GM21619 (cell line): ENCODE data around the gene AK1.
A peak's percentile ranks its signal among the peaks of the same experiment; 100 is the strongest.

ENCODE experiments used
- ATAC-seq: cut with Tn5 transposase; IDR thresholded peaks from one replicate; pipeline ENCODE4 v1.9.1; 2021; ENCODE audit not compliant: unreplicated experiment

AK1 gene

DNA sequence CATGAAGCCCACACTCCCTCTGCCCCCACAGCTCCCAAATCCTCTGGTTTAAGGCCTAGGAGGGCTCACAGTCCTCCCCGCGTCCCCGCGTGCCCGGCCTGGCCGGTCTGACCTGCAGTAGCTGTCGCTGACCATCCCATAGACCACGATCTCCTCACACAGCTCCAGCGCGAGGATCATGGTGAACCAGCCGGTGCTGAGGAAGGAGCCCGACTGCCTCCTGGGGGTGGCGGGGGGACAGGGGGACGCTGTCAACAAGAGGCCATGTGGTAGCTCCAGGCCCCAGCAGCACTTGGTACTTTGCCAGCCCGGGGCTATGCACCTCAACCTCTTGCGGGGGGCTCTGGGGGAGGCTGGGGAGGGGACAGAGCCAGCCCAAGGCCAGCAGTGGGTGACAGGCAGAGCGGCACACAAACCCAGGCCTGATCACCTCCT lies 32.4 kb upstream of the AK1 start:
- no peak for ATAC-seq

DNA sequence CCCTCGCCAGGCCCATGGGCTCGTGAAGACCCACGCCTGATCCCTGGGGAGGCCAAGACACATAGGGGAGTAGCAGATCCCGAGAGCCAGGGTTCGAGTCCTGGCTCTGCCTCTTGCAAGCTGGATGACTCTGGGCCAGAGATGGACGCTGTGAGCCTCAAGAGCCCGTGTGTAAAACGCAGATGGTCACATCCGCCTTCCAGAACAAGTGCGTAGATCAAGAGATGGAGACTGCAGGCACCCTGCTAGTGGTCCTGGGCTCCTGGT lies 31.1 kb upstream of the AK1 start:
- no peak for ATAC-seq

DNA sequence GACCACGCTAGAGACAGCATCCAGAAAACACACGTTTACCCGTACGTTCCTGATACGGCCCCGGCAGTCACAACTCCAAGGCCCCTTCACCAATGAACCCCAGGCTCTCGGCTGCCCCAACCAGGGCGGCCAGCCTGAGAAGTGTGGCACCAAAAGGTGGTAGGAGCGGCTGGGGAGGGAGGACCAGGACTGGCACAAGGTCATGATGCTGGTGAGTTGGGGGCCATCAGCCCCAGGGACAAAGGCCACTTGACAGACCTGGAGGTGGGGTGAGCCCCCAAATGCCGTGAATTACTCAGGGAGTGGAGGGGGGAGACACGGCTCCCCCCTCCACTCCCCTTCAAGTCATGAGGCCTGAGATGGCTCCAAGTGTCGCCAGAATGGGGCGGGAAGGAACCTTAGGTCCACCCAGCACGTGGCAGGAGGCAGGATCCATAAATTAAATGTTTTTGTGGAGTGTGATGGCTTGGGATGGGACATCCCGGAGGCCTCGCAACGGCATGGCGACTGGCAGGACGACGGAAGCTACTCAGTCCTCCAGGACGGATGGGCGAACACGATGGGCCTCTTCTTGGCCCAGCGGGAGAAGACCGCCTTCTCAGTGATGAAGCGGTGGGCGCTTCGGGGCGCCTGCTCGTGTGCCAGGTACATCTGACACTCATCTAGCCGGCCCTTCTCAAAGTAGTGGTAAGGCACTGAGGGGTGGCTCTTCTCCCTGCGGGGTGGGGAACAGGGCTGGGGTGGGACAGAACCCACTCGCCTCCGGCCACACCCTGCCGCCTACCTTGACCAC lies 30.6 kb upstream of the AK1 start:
- no peak for ATAC-seq

DNA sequence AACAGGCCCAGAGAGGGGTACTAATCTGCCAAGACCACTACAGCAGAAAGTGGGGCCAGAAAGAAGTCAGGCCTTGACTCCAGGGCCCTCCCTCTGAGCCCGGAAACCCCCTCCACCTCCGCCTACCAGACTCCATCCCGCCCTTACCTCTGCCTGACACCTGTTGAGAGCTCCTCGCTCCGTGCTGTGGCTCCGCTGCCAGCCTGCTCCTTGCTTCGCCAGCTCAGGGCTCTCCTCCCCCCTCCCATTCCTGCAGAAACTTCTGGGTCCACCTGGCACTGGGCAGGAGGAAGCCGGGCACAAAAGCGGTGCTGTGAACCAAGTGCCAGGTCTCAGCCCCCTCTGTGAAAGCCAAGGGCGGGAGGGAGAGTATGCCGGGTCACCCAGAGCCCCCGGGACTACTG lies 28.3 kb upstream of the AK1 start:
- no peak for ATAC-seq

DNA sequence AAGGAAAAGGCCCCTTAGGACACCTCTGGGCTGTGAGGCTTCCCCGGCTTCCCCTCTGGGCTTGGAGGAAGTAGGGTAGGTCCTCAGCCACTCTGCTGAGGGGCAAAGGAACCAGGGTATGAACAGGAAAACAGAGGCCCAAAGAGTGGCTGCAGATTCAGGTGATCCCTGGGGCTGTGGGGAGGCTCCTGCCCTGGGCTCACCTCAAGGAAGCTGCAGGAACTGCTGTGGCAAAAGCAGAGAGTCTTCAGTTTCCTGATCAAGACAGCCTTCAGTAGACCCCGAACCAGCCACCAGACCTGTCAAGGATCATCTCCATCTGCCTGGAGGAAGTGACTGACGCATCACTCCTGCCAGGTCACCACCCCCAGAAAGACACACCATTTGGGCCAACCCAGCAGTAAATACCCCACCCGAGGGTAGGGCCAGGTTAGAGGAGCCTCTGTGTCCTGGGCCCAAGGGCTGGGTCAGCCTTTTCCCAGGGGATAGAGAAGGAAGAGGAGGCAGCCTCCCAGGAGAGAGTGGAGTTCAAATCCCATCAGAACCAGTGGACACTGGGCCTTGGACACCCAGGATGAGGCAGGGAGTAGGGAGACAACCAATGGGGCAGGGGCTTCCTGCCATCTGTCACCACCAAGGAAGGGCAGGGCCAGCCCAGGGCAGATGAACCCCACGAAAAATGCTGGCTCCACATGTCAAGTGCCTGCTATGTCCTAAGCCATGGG lies 27.7 kb upstream of the AK1 start:
- no peak for ATAC-seq

DNA sequence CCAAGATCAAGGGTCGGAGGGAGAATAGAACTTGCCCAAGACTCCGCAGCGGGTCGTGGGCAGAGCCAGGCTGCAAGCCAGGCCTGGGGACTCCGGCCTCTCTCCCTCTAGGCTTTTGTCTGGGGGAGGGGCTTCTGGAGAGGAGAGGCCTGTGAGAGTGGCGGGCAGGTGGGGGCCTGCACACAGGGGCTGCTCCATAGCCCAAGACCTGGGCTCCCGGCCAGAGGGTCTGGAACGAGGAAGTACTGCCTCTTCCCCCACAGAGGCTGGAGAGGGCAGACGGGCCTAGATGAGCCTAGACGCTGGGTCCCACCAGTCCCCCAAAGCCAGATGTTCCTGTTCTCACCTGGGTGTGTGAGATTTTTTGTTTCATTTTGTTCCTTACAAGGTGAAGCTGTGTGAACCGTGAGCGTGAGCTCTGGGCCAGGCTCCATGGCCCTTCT lies 27.1 kb upstream of the AK1 start:
- no peak for ATAC-seq

DNA sequence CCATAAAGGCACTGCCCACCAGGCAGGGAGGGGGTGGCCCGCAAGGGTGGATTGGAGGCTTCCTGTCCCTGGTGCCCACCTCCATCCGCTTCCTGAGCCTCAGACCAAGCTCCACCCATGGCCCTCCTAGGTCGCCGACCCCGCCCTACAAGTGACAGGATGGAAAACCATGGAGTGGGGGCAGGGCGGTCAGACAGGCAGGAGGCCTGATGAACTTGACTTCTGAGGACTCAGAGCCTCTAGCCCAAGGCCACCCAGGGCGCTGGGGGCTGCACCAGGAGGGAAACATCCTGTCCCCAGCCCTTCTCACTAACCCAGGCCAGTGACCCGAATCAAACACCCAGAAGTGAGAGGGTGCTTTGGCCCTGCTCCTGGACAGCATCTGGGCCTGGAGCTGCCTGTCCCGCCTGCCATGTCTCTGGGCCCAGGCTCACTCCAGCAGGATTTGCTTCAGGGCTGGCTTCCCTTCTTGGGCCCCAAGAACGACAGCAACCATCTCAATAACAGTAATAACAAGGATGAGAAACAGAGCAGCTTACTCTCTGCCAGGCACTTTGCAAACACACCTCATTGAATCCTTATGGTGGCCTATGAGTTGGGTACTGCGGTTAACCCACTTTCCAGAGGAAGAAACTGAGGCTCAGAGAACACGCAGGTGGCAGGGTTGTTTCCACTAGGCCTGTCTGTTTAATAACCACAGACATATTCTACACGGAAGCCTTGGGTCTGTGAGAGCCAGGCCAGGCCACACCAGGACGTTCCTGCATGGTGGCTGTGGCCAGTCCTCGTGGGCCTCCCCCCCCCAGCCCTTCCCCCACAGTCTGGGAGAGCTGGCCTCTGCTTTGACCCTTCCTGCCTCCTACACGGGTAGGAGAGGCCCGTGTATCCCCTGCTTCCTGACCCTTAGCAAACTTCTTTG lies 26.3 kb upstream of the AK1 start:
- no peak for ATAC-seq

DNA sequence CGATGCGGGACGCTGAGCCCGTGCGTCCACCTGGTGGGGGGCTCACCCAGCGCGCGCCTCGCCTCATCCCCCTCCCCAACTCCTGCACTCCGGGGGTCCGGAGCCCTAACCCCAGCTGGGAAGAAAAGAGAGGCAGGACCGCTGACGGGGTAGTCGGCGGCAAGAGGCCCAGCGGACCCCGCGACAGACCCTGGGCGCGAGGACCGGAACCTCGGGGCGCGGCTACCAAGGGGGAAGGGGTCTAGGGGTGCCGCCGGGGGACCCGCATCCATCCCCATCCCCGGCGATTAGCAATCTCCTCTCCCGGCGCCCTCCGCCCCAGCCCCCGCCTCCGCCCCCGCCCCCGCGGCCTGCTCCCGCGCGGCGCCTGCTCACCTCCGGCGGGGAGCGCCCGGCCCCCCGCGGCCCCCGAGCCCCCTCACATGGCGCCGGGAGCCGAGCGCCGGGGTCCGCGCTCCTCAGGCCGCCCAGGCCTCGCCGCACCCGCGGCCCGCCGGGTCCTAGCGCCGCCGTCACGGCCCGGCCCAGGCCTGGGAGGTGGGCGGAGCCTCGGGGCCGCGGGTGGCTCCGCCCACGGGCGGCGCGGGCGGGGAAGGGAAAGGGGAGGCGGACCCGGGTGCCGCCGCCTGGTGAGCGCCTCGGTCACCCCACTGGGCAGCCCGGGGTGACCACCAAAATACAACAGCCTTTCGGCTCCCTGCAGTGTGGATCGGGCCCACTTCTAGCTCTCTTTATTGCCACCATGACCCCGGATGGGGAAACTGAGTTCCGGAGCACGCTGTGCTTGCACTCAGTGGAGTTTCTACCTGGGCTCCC lies 21.9 kb upstream of the AK1 start, which contains the start of gene ST6GALNAC6:
ST6GALNAC6 (minus strand) TSS at position 476 of the 816 bp plus-strand sequence. CDS start 1,622 bp downstream, outside the sequence.
- peak; percentile 37 for ATAC-seq

DNA sequence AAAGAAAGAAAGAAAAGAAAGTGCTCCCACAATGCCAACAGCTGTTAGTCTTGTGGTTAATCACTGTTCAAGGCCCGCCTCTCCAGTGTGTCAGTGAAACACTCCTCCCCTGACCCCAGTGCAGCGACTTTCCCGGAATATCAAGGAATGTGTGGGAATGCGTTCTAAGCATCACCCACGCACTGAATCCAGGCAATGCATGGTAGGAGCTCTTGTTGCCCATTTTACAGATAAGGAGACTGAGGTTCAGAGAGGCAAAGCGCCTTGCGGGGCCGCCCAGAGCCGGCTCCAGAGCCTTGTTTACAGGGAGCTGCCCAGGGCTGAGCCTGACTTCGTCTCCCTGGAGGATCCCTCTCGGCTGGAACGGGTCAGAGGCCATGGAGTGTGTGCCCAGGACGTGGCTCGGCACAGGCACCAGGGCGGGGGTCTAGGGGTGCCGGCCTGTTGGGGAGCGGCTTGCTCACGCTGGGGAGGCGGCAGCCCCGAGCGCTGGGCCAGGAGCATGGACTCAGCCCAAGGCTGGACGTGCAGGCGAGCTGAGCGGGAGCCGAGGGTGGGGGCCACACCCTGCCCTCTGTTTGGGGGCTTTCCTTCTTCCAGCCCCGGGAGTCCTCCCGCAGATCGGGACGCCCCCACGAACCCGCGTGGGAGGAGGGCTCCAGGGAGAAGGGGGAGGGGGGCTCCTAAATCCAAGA lies 21.1 kb upstream of the AK1 start:
- peak; percentile 18 for ATAC-seq

DNA sequence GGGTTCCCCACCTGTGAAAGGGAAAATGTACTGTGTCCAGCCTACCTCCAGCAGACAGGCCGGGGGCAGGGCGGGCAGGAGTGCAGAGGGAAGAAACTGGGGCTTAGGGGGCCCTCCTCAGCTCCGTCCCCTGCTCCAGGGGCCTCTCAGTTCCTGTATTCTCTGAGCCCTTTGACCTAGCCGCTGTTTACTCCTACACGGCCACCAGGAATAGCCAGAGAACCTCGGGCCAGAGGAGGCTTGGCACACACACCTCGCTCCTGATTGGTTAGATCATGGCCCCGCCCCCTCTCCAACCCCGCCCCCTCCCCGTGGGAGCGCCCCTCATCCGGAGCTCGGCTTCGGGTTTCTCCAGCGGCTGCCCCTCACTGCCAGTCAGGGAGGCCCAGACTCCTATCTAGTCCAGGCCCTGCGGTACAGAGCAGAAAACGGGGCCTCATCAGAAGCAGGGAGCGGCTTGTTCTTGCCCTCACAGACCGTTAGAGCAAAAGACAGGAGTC lies 19.8 kb upstream of the AK1 start:
- ATAC-seq: no peak

DNA sequence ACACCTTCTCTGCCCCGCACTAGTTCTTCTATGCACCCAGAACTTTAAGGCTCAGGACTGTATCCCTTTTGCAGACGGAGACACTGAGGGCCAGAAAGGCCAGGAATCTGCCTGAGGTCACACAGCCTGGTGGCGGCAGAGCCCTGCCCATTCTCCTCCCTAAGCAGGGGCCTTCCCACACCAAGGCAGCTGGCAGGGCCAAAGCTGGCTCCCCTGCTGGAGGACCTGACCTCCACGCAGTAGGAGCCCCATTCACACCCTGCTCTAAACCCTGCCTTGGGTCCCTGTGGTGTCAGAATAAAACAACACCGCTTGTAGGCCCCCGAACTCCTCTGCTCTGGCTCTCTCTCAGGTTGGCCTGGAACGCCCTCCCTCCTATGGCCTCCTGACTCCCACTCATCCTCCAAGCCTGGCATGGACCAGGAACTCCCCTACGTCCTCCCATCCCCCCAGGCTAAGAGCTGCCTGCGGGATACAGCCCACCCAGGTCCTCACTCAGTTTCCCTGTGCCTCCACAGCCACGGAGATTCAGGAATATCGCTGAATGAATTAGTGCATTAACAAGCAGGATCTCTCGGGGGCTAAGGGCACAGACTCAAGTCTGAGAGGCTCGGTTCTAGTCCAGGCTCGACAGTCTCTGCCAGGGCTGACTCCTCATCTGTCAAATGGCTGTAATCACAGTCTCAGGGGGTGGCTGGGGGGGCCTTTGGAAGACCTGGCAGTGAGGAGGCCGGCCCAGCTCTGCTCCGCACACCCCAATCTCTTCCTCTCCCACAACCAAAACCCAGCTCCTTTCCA lies 19.1 kb upstream of the AK1 start:
- no peak for ATAC-seq

DNA sequence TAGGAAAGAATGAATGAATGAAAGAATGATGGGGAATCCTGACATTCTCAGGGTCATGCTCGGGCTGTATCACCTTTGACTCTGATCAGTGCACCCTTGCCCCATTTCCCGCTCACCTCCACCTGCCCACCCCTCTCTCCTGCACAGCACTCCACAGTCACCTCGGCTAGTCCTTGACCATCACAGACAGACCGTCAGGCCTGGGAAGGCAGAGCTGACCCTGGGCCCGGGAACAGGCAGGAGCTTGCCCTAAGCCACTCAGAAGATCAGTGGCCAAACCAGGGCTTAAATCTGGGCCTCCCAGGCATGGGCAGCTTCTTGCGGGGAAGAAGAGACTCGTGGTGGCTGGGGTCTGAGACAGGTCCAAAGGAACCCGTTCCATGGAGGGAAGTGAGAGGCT lies 18.3 kb upstream of the AK1 start:
- no peak for ATAC-seq

DNA sequence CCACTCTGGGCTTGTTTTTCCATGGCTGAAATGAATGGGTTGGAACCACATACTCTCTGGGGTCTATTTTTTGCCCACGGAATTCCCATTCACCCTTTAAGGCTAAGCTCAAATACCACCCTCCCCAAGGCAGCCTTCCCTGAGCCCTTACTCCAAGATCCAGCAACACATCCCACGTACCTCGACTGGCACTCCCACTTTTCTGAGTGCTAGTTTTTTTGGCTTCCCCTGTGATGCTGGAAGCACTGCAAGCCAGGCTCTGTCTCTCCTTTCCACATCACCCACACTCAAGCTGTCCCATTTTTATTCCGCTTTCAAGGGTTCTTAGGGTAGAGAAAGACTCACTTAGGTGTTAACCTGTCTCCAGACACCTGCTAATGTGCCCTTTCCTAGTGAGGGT lies 15.9 kb upstream of the AK1 start:
- ATAC-seq: no peak

DNA sequence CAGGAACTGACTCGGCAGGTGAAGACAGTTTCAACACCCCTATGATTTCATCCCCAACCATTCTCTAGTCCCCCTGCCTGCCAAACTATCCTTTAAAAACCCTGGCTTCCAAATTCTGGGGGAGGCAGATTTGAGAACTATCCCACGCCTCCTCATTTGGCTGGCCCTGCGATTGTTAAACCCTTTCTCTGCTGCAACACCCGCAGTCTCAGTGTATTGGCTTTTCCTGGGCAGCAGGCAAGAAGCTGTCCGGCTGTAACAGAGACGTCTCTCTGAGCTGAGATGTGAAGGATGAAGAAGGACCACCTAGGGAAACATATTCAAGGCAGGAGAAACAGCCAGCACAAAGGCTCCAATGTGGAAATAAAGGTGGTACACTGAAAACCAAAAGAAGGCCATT lies 15.4 kb upstream of the AK1 start:
- ATAC-seq: no peak

DNA sequence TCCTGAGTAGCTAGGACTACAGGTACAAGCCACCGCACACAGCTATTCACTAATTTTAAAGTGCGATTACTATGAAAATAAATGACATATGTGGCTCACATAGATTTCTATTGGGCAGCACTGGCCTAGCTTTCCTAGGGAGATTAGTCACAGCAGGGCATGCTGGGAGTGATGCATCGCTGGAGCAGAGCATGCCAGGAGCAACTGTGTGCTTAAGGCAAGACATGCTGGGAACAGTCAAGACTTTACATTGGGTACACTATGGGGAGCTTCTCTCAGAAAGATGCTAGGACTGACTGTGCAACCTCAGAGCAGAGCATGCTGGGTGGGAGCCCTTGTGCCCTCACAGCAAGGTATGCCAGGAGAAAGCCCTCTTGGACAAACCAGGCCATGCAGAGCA lies 12.6 kb upstream of the AK1 start:
- no peak for ATAC-seq

DNA sequence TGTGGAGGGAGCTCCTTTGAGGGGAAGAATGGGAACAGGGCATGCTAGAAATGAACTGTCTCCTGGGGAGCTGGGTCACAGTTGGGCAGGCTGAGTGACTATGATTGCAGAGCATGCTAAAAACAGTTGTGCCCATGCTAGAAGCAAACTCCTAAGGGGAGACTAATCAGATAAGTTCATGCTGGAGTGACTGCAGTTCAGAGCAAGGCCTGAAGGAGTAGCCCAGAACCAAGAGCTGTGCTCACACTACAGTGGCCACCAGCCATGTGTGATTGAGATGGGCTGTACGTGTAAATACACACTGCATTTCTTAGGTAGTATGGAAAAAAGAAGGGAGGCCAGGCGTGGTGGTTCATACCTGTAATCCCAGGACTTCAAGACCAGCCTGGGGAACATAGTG lies 10.3 kb upstream of the AK1 start:
- no peak for ATAC-seq

DNA sequence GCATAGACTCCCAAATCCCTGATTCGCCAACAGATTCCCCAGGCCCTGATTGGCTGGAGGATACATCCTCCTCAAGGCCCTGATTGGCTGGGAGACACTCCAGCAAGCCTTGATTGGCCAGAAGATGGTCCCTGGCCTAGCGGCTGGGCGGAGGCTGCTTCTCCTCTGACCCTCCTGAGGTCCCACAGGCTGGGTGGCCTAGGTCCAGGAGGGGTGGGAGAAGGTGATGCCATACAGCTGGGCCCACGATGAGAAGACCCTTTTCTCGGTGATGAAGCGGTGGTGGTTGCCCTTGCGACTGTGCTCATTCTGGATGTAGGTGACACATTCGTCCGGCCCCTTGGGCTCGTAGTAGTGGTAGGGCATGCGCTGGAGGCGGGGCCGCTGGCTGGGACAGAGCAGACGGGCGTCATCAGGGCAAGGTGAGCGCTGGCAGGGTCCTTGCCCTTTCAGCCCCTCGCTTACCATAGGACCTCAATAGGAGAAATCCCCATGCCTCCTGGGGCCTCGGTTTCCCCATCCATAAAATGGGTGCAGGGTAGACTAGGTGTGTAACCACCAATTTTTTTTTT lies 9.0 kb upstream of the AK1 start:
- no peak for ATAC-seq

DNA sequence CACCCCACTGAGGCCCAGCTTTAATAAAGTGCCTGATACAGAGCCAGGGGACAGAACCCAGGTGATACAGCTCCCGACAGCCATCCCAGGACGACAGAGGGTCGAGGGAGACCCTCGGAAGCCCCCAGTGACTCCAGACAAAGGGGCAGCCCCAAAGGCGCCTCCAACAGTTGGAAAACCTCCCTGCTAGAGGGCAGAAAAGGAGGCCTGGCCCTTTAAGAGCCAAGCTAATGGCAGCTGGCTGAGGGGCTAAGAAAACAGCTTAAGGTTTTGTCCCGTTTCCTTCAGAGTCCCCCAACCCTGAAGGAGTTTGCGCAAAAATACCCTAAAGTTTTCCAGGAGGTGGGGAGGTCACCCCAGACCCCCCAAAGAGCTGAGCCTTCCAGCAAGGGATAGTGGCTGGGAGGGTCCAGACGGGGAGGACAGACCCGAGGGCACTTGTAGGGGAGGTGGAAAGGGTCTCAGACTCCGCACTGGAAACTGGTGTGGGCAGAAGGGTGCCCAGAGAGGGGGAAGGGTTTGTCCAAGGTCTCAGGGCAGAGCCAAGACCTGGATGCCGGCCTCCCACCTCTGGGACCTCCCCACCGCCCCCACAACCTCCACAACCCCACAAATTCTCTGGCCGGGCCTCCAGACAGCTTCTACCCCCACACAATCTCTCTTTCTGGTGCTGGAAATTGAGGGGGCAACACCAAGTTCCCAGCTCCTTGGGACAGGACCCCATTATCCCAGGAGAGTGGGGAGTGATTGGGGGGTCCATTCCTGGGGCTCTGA lies 8.2 kb upstream of the AK1 start:
- ATAC-seq: no peak
